H1 (cell line): ENCODE results near the gene SYT15. TPM values are rescaled to one million over a fixed set of nuclear protein-coding genes. Genes with fewer than 3 reads are reported as not detected.
A peak's percentile ranks its signal among the peaks of the same experiment; 100 is the strongest.

Experiments
- CTCF ChIA-PET: fragments of 300-600 bp; sonication (Branson Sonifier 250); formaldehyde crosslinking; loops from one replicate; lab custom pipeline; 2021; ENCODE audit not compliant: partially characterized antibody; lab: Charles Lee
- POLR2A ChIA-PET: fragments of 300-600 bp; sonication (Branson Sonifier 250); formaldehyde crosslinking; loops from one replicate; lab custom pipeline; 2021; ENCODE audit warnings: inconsistent platforms; ENCODE audit not compliant: partially characterized antibody; lab: Charles Lee
- DNase-seq, 2 experiments: peaks; one replicate each; pipeline versions ENCODE4 v3.0.0 to v3.0.0-alpha.2; 2010 to 2022; ENCODE audit warnings: low spot score in 2 of 2, low read depth in 1 of 2, mixed read lengths in 1 of 2
- FAIRE-seq: peaks from 2 replicates; lab custom pipeline; 2011; peaks lifted over from hg19 to GRCh38; lab: Jason Lieb, UNC
- H2AFZ ChIP-seq: 2 replicates; pipeline ENCODE4 v1.8.1; 2012; ENCODE audit warnings: low read length, inconsistent platforms
- H2AK5ac ChIP-seq: 2 replicates; pipeline ENCODE4 v1.6.1; 2013; ENCODE audit warnings: low read depth, low read length
- H2BK120ac ChIP-seq: replicated peaks from 2 replicates; pipeline ENCODE3; 2013; ENCODE audit warnings: low read depth, low read length, inconsistent platforms
- H2BK12ac ChIP-seq: 2 replicates; pipeline ENCODE4 v1.6.1; 2013; ENCODE audit warnings: low read depth, low read length
- H2BK15ac ChIP-seq: 2 replicates; pipeline ENCODE4 v1.6.1; 2013; ENCODE audit warnings: low read length
- H2BK20ac ChIP-seq: 2 replicates; pipeline ENCODE4 v1.6.1; 2013; ENCODE audit warnings: low read length
- H2BK5ac ChIP-seq: 2 replicates; pipeline ENCODE4 v1.6.1; 2013; ENCODE audit warnings: low read depth, low read length
- H3K14ac ChIP-seq: 2 replicates; pipeline ENCODE4 v1.6.1; 2013; ENCODE audit warnings: inconsistent platforms; ENCODE audit not compliant: insufficient read length
- H3K18ac ChIP-seq: 2 replicates; pipeline ENCODE4 v1.6.1; 2013; ENCODE audit warnings: low read length; ENCODE audit errors: extremely low read depth
- H3K23ac ChIP-seq: 2 replicates; pipeline ENCODE4 v1.6.1; 2013; ENCODE audit warnings: inconsistent platforms; ENCODE audit not compliant: insufficient read length
- H3K23me2 ChIP-seq: 2 replicates; pipeline ENCODE4 v1.6.1; 2013; ENCODE audit warnings: low read depth, low read length
- H3K27ac ChIP-seq: 2 replicates; pipeline ENCODE4 v1.6.1; 2011; ENCODE audit warnings: low read depth, low read length, inconsistent platforms
- H3K27me3 ChIP-seq, 4 experiments: replicated peaks in 1 of 4; 1 replicate in 1 of 4; 2 replicates in 3 of 4; pipeline versions ENCODE4 v1.6.1 to v1.8.1; 2011 to 2013; ENCODE audit warnings: low read length in 3 of 4, mild to moderate bottlenecking in 3 of 4, inconsistent platforms in 2 of 4, mixed read lengths in 2 of 4, moderate library complexity in 1 of 4; ENCODE audit not compliant: control insufficient read depth in 3 of 4, insufficient read depth in 3 of 4; ENCODE audit errors: extremely low read depth in 1 of 4
- H3K36me3 ChIP-seq, 4 experiments: 2 replicates each; pipeline versions ENCODE4 v1.6.1 to v1.8.1; 2011 to 2013; ENCODE audit warnings: mild to moderate bottlenecking in 4 of 4, low read length in 3 of 4, moderate library complexity in 2 of 4, control low read depth in 1 of 4, inconsistent platforms in 1 of 4; ENCODE audit not compliant: insufficient read depth in 4 of 4, control insufficient read depth in 2 of 4
- H3K4ac ChIP-seq: replicated peaks from 2 replicates; pipeline ENCODE3; 2013; ENCODE audit warnings: low read length, low read depth, mixed read lengths, inconsistent platforms; ENCODE audit not compliant: insufficient read length
- H3K4me1 ChIP-seq, 4 experiments: replicated peaks in 1 of 4; 1 replicate in 1 of 4; 2 replicates in 3 of 4; pipeline versions ENCODE4 v1.6.1 to v1.8.1; 2011 to 2013; ENCODE audit warnings: low read length in 3 of 4, inconsistent platforms in 2 of 4, mixed read lengths in 1 of 4; ENCODE audit not compliant: insufficient read depth in 4 of 4, control insufficient read depth in 3 of 4
- H3K4me2 ChIP-seq, 2 experiments: 2 replicates each; pipeline versions ENCODE4 v1.6.1 to v1.8.1; 2011 to 2013; ENCODE audit warnings: low read depth in 2 of 2, low read length in 2 of 2, control low read depth in 1 of 2, inconsistent platforms in 1 of 2, mild to moderate bottlenecking in 1 of 2; ENCODE audit not compliant: insufficient read depth in 1 of 2
- H3K4me3 ChIP-seq, 4 experiments: fragments of 200-600, 300-600 bp in 1 of 4; sonication (generic), shearing (Covaris generic), sonication (Bioruptor Twin) in 1 of 4; 2 replicates each; pipeline versions ENCODE4 v1.5.1 to v1.8.1; 2011 to 2016; ENCODE audit warnings: low read length in 4 of 4, low read depth in 3 of 4, control low read depth in 2 of 4, inconsistent platforms in 2 of 4, mild to moderate bottlenecking in 2 of 4, mixed read lengths in 1 of 4, moderate library complexity in 1 of 4; ENCODE audit not compliant: insufficient read depth in 2 of 4; ENCODE audit errors: extremely low read depth in 1 of 4
- H3K56ac ChIP-seq: replicated peaks from 2 replicates; pipeline ENCODE3; 2013; ENCODE audit warnings: low read depth, mild to moderate bottlenecking, mixed read lengths, low read length, inconsistent platforms; ENCODE audit not compliant: insufficient read length
- H3K79me1 ChIP-seq: 2 replicates; pipeline ENCODE4 v1.6.1; 2013; ENCODE audit warnings: low read depth, low read length, control low read depth
- H3K79me2 ChIP-seq, 2 experiments: 2 replicates each; pipeline versions ENCODE4 v1.6.1 to v1.8.1; 2012 to 2013; ENCODE audit warnings: low read length in 2 of 2, mild to moderate bottlenecking in 2 of 2, inconsistent platforms in 1 of 2; ENCODE audit not compliant: insufficient read depth in 2 of 2, control insufficient read depth in 1 of 2
- H3K9ac ChIP-seq, 4 experiments: replicated peaks in 1 of 4; 1 replicate in 1 of 4; 2 replicates in 3 of 4; pipeline versions ENCODE4 v1.6.1 to v1.8.1; 2011 to 2013; ENCODE audit warnings: low read depth in 3 of 4, low read length in 3 of 4, control low read depth in 2 of 4, mild to moderate bottlenecking in 2 of 4, moderate library complexity in 2 of 4, inconsistent platforms in 1 of 4; ENCODE audit errors: extremely low read depth in 1 of 4
- H3K9me3 ChIP-seq, 2 experiments: 2 replicates each; pipeline versions ENCODE4 v1.6.1 to v1.8.1; 2012 to 2013; ENCODE audit warnings: mild to moderate bottlenecking in 2 of 2, moderate library complexity in 2 of 2, control low read depth in 1 of 2, inconsistent platforms in 1 of 2, low read depth in 1 of 2, low read length in 1 of 2, mixed read lengths in 1 of 2; ENCODE audit not compliant: insufficient read depth in 2 of 2
- H4K20me1 ChIP-seq, 2 experiments: replicated peaks in 1 of 2; 2 replicates each; pipeline versions ENCODE3 to v1.8.1; 2011 to 2013; ENCODE audit warnings: inconsistent platforms in 2 of 2, low read length in 2 of 2, mild to moderate bottlenecking in 1 of 2; ENCODE audit not compliant: insufficient read depth in 2 of 2, control insufficient read depth in 1 of 2
- H4K5ac ChIP-seq: 2 replicates; pipeline ENCODE4 v1.6.1; 2013; ENCODE audit warnings: low read length, low read depth, mixed read lengths, inconsistent platforms; ENCODE audit not compliant: insufficient read length
- H4K8ac ChIP-seq: 2 replicates; pipeline ENCODE4 v1.8.0; 2013; ENCODE audit warnings: mild to moderate bottlenecking, moderate library complexity, low read length, inconsistent platforms; ENCODE audit not compliant: insufficient read depth; ENCODE audit errors: extremely low read depth
- H4K91ac ChIP-seq: replicated peaks from 2 replicates; pipeline ENCODE3; 2013; ENCODE audit warnings: low read length, mixed read lengths, inconsistent platforms; ENCODE audit not compliant: insufficient read length
- CBX8 ChIP-seq: fragments of 300-800, 300-1000 bp; sonication (generic); IDR thresholded peaks from 2 replicates; pipeline ENCODE4 v1.7.1; 2016; ENCODE audit warnings: low read depth, low read length, borderline replicate concordance
- MAX ChIP-seq: IDR thresholded peaks from 2 replicates; pipeline ENCODE4 v1.6.1; 2012; ENCODE audit warnings: inconsistent platforms
- POLR2A ChIP-seq, 2 experiments: IDR thresholded peaks; 1 replicate in 1 of 2; 2 replicates in 1 of 2; pipeline ENCODE4 v1.6.1; 2011; ENCODE audit warnings: low read depth in 2 of 2, low read length in 2 of 2, mild to moderate bottlenecking in 2 of 2; ENCODE audit errors: control extremely low read depth in 1 of 2
- SIX5 ChIP-seq: IDR thresholded peaks from 2 replicates; pipeline ENCODE4 v1.6.1; 2011; ENCODE audit warnings: mild to moderate bottlenecking, low read depth, low read length
- WGBS, 2 experiments: shearing (Covaris generic) in 1 of 2; methylation state at CpG; one replicate each; pipeline versions ENCODE4 v1.1.6 to v1.1.7; 2013 to 2015; ENCODE audit warnings: low lambda C conversion rate in 2 of 2, mixed read lengths in 2 of 2, inconsistent platforms in 1 of 2, low coverage in 1 of 2, missing lambda C conversion rate in 1 of 2; ENCODE audit not compliant: insufficient replicate concordance in 2 of 2, insufficient coverage in 1 of 2, insufficient read length in 1 of 2; ENCODE audit errors: extremely low coverage in 1 of 2, missing lambda C conversion rate in 1 of 2; 5-methylcytosine and 5-hydroxymethylcytosine counted together
- polyA plus RNA-seq, 7 experiments: library from polyadenylated mRNA; depleted of rRNA in 3 of 7; stranded (reverse) in 5 of 7; unstranded in 2 of 7; fragments of >200 nt in 5 of 7; fragments of 200-250 nt in 2 of 7; gene quantifications; 1 replicate in 5 of 7; 2 replicates in 1 of 7; 4 replicates in 1 of 7; pipeline versions ENCODE4 v1.2.1 to v1.2.3, GENCODE V29; 2011 to 2013; ENCODE audit warnings: missing spikeins in 2 of 7, mixed read lengths in 2 of 7
- total RNA-seq: library from RNA; stranded (reverse); fragmentation: NEBNext Ultra II Directional; extraction: Animal tissue kit (Norgen Biotek cat#: 25700); gene quantifications from 2 replicates; pipeline ENCODE4 v1.2.1, GENCODE V29; 2021

The SYT15 gene
- total and polyA plus RNA-seq, 2 of the 8 experiments (the other 6 are each of a cell fraction or from before 2014, with no cell fraction given) = 0.39 to 0.61 TPM

GRCh38 chr10:46553238-46554049 is 25.5 kb upstream of the SYT15 start:
- 0 out of 3 replicates have a peak, but pooled peaks of 1 of the 2 experiments have one; percentile 15 for TF ChIP-seq POLR2A (IDR thresholded peaks at IDR 0.05; ENCODE audit: control extremely low read depth in 1 of 2, low read depth in 2 of 2, low read length in 2 of 2)
- TF ChIP-seq SIX5 = no peak
- TF ChIP-seq MAX = no peak
- TF ChIP-seq CBX8 = no peak
- Histone ChIP-seq H2BK120ac (no peak overlapping the region), H2BK12ac (no peak overlapping the region), H2BK15ac (no peak overlapping the region), H2BK20ac (no peak overlapping the region), H3K14ac (no peak overlapping the region), H3K4me2 (no peak overlapping the region), H3K9ac (no peak overlapping the region; a peak in 1 of 7 replicates), H3K27ac (no peak overlapping the region), H3K23ac (no peak overlapping the region), H4K20me1 (peaks cover 5 to 24% of the 10 kb centered on the region in 2 experiments), H3K56ac (no peak overlapping the region), H2AK5ac (no peak overlapping the region), H3K4ac (no peak overlapping the region), H3K4me3 (no peak overlapping the region), H3K4me1 (peaks cover 5 to 19% (median 15%) of the 10 kb centered on the region in 4 experiments), H3K9me3 (no peaks in the 10 kb centered on the region), H3K79me2 (no peaks in the 10 kb centered on the region), H4K5ac (no peak overlapping the region), H2BK5ac (no peak overlapping the region), H3K36me3 (peaks cover 15 to 39% (median 17%) of the 10 kb centered on the region in 4 experiments; a peak in 7 of 8 replicates), H4K91ac (no peak overlapping the region), H3K27me3 (peaks cover 0 to 14% (median 9%) of the 10 kb centered on the region in 4 experiments; a peak in 4 of 7 replicates), H3K79me1 (peaks cover 11% of the 10 kb centered on the region; the same call in 1 of the 2 replicates), H4K8ac (no peak overlapping the region), H3K23me2 (peaks cover 17% of the 10 kb centered on the region), H3K18ac (no peak overlapping the region), H2AFZ (no peak overlapping the region)
- FAIRE-seq = no peak
- WGBS, 2 experiments = 88% methylated on average over 2 of the region's 2 CpGs; no CpG with 5 or more reads in 1 of the 2 experiments
- CTCF ChIA-PET = interaction anchor here (1.1 to 5.7 kb wide), 6 partner anchors 9 to 1223 kb away, joined by 3 to 65 read pairs (median 5); no protein-coding TSS in a partner anchor
- peak in 1 of 2 experiments; percentile 47 for DNase-seq
- POLR2A ChIA-PET = interaction anchor here (1.2 to 5.2 kb wide), 3 partner anchors 9 to 26 kb away, joined by 3 to 44 read pairs (median 5); no protein-coding TSS in a partner anchor
